Effector CD8-positive, alpha-beta T cell (primary cell): ENCODE measurements around the gene CAMTA1.

Experiments
- DNase-seq: peaks from one replicate; lab custom pipeline; 2025; lab: John Stamatoyannopoulos, UW

CAMTA1 gene

GRCh38 chr1:7387053-7387927 is 602.0 kb downstream of the CAMTA1 start:
- DNase-seq: no peak

- no peak for DNase-seq
Observed at GRCh38 chr1:7388141-7388487, 602.9 kb downstream of the CAMTA1 start.

- no peak for DNase-seq
Observed at GRCh38 chr1:7388488-7389185, 603.4 kb downstream of the CAMTA1 start.

GRCh38 chr1:7389201-7389905 is 604.1 kb downstream of the CAMTA1 start:
- no peak for DNase-seq

GRCh38 chr1:7389906-7390603 is 604.8 kb downstream of the CAMTA1 start:
- DNase-seq: no peak

GRCh38 chr1:7390604-7391000 is 605.3 kb downstream of the CAMTA1 start:
- no peak for DNase-seq

- DNase-seq: no peak
Observed at GRCh38 chr1:7393136-7393535, 607.9 kb downstream of the CAMTA1 start.

GRCh38 chr1:7395251-7395650 is 610.0 kb downstream of the CAMTA1 start:
- no peak for DNase-seq

GRCh38 chr1:7398982-7399381 is 613.7 kb downstream of the CAMTA1 start:
- DNase-seq: no peak

- DNase-seq: no peak
Observed at GRCh38 chr1:7399514-7400125, 614.4 kb downstream of the CAMTA1 start.

GRCh38 chr1:7400566-7400965 is 615.3 kb downstream of the CAMTA1 start:
- no peak for DNase-seq

- DNase-seq: no peak
Observed at GRCh38 chr1:7401814-7402547, 616.7 kb downstream of the CAMTA1 start.

- DNase-seq: no peak
Observed at GRCh38 chr1:7402548-7402850, 617.2 kb downstream of the CAMTA1 start.

- DNase-seq: no peak
Observed at GRCh38 chr1:7403265-7404045, 618.2 kb downstream of the CAMTA1 start.

GRCh38 chr1:7404046-7404742 is 618.9 kb downstream of the CAMTA1 start:
- DNase-seq: no peak

- no peak for DNase-seq
Observed at GRCh38 chr1:7405844-7406500, 620.7 kb downstream of the CAMTA1 start.

GRCh38 chr1:7406641-7407543 is 621.6 kb downstream of the CAMTA1 start:
- no peak for DNase-seq

GRCh38 chr1:7407544-7407895 is 622.3 kb downstream of the CAMTA1 start:
- no peak for DNase-seq
